ENCODE measurements around the gene ZNF366. TPM values are rescaled to one million over a fixed set of nuclear protein-coding genes. Genes with fewer than 3 reads are reported as not detected.
A peak's percentile ranks its signal among the peaks of the same experiment; 100 is the strongest.

Gene ZNF366
- total RNA-seq, 1 donor from 2014 or later, result not detected

DNA sequence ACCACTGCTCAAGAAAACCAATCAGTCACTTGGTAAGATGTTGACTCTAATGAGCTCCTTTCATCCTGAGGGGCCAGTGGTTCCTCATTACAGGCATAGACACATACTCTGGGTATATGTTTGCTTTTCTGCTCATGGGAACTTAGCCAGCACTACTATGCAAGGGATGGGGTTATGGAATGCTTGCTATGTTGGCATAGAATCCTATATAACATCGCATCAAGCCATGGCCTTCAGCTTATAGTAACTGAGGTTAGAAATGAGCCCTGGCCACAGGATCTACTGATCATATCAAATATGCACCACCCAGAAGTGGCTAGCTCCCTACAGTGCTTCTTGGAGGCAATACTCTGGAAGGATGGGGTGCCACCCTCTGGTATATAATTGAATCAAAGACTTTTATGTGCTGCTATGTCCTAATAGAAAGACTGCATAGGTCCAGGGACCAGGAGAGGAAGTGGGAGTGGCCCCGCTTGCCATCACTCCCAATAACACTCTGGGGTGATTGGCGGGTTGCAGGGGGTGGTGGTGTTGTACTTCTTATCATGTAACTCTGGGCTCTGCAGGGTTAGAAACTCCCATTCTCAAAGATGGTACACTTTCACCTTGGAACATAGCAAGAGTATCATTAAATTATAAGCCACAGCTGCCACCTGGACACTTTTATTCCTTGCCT is 70.3 kb downstream of the ZNF366 start:
- no peak for DNase-seq (ENCODE audit: extremely low spot score, unreplicated experiment)

DNA sequence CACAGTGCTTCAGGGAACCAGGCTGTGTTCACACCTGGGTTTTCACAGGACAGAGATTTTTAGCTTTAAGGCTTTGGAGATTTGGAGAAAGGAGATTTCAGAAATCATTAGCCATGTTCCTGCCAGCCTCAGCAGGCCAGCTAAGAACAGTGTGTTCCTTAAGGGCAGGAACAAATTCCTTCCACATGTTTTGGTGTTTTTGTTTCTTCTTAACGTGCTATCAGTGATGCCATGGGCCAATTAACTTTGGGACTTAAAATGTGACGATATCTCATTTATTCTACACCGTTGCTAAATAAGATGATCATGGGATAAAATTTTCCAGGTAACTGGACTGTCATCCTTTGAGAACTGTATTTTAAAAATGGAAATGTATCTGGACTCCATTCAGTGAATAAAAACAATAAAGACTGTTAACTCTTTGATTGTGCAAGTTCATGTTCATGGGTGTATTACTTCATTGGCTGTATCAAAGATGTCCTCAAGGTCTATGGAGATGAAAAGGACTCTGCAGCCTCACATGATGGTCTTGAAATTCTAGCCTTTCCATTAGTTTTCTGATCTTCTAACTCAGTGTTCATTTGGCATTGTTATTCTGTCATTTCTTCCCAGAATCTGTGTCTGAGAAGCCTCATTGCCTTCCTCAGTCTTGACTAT is 72.3 kb downstream of the ZNF366 start:
- H3K36me3 Mint-ChIP-seq (ENCODE audit: unreplicated experiment), result no peaks in the 10 kb centered on the region
- H3K4me3 Mint-ChIP-seq (ENCODE audit: unreplicated experiment), result no peak overlapping the region
- H3K27ac Mint-ChIP-seq (ENCODE audit: unreplicated experiment), result peak overlapping the region; percentile 93
- DNase-seq (ENCODE audit: extremely low spot score, unreplicated experiment), result no peak
- no peak for TF ChIP-seq CTCF (IDR thresholded peaks at IDR 0.05)
- H3K27me3 Mint-ChIP-seq (ENCODE audit: unreplicated experiment), result no peaks in the 10 kb centered on the region
- no peaks in the 10 kb centered on the region for H3K9me3 Mint-ChIP-seq (ENCODE audit: unreplicated experiment)
- peaks cover 65% of the 10 kb centered on the region for H3K4me1 Mint-ChIP-seq (ENCODE audit: unreplicated experiment)

More for the DNA sequence above, 70.3 kb downstream of the ZNF366 start:
- H3K27ac Mint-ChIP-seq (ENCODE audit: unreplicated experiment), result peak overlapping the region; percentile 58
- no peaks in the 10 kb centered on the region for H3K27me3 Mint-ChIP-seq (ENCODE audit: unreplicated experiment)
- H3K36me3 Mint-ChIP-seq (ENCODE audit: unreplicated experiment), result no peaks in the 10 kb centered on the region
- H3K4me3 Mint-ChIP-seq (ENCODE audit: unreplicated experiment), result no peak overlapping the region
- peak; percentile 40 for TF ChIP-seq CTCF (IDR thresholded peaks at IDR 0.05)
- H3K9me3 Mint-ChIP-seq (ENCODE audit: unreplicated experiment), result no peaks in the 10 kb centered on the region
- H3K4me1 Mint-ChIP-seq (ENCODE audit: unreplicated experiment), result peaks cover 85% of the 10 kb centered on the region

- Mint-ChIP-seq H3K27ac (ENCODE audit: unreplicated experiment) (peak overlapping the region; percentile 93), H3K36me3 (ENCODE audit: unreplicated experiment) (no peaks in the 10 kb centered on the region)
Measured at GRCh38 chr5:72434056-72434780, 73.0 kb downstream of the ZNF366 start.

DNA sequence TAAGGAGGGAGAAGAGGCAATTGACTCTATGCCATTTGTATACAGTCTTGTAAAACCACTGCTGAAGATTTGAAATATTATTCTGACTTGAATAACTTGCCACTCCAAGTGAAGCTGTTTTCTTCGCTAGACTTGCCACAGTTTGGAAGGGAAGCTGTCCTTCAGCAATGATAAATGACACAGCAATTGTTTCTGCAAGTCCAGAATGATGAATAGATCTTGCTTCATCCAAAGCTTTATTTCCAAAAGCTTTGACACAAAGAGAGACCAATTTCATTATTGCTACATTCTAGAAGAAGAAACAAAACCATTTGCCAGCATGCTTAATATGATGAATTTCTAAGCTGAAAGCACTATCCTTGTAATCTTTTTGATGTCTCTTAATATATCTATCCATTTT is 73.7 kb downstream of the ZNF366 start:
- Mint-ChIP-seq H3K27me3 (ENCODE audit: unreplicated experiment) (no peaks in the 10 kb centered on the region), H3K4me1 (ENCODE audit: unreplicated experiment) (peaks cover 58% of the 10 kb centered on the region), H3K36me3 (ENCODE audit: unreplicated experiment) (no peaks in the 10 kb centered on the region), H3K9me3 (ENCODE audit: unreplicated experiment) (no peaks in the 10 kb centered on the region), H3K27ac (ENCODE audit: unreplicated experiment) (peak overlapping the region; percentile 93), H3K4me3 (ENCODE audit: unreplicated experiment) (no peak overlapping the region)
- TF ChIP-seq CTCF (IDR thresholded peaks at IDR 0.05), result no peak
- no peak for DNase-seq (ENCODE audit: extremely low spot score, unreplicated experiment)

More at GRCh38 chr5:72434056-72434780, 73.0 kb downstream of the ZNF366 start:
- H3K9me3 Mint-ChIP-seq (ENCODE audit: unreplicated experiment), result no peaks in the 10 kb centered on the region
- H3K4me3 Mint-ChIP-seq (ENCODE audit: unreplicated experiment), result peak overlapping the region; percentile 14
- TF ChIP-seq CTCF (IDR thresholded peaks at IDR 0.05), result no peak
- DNase-seq (ENCODE audit: extremely low spot score, unreplicated experiment), result no peak
- H3K27me3 Mint-ChIP-seq (ENCODE audit: unreplicated experiment), result no peaks in the 10 kb centered on the region
- peaks cover 59% of the 10 kb centered on the region for H3K4me1 Mint-ChIP-seq (ENCODE audit: unreplicated experiment)

DNA sequence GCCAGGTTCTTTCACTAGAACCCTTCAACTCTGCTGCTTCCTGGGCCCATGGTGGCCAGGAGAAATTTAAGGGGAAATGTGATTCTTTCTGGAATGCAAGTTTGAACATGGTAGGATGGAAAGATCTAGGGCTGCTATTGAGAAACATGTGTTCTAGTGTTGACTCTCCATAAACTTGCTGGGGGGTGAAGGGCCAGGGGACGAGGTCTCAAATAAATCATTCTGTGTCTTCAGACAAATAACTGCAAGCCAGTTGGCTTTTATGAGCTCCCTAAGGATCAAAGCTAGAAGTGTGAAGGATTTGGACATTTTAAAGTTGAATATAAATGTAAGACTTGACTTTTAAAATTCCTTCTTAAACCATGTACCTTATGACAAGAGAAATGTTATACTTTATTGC is 78.5 kb downstream of the ZNF366 start:
- Mint-ChIP-seq H3K27ac (ENCODE audit: unreplicated experiment) (peak overlapping the region; percentile 74), H3K4me3 (ENCODE audit: unreplicated experiment) (no peak overlapping the region), H3K36me3 (ENCODE audit: unreplicated experiment) (no peaks in the 10 kb centered on the region), H3K27me3 (ENCODE audit: unreplicated experiment) (no peaks in the 10 kb centered on the region), H3K4me1 (ENCODE audit: unreplicated experiment) (peaks cover 41% of the 10 kb centered on the region), H3K9me3 (ENCODE audit: unreplicated experiment) (no peaks in the 10 kb centered on the region)
- DNase-seq (ENCODE audit: extremely low spot score, unreplicated experiment), result no peak
- TF ChIP-seq CTCF (IDR thresholded peaks at IDR 0.05), result no peak

Measured in osteocyte (in vitro differentiated cells).